GM12878 (cell line): ENCODE measurements around the gene CTIF. TPM values are rescaled to one million over a fixed set of nuclear protein-coding genes. Genes with fewer than 3 reads are reported as not detected.

Source experiments
- ATAC-seq: fragments of 200-7000 bp; cut with Tn5 transposase; 3 replicates; pipeline ENCODE4 v1.9.1; 2020; ENCODE audit warnings: mild to moderate bottlenecking, moderate library complexity
- BruUV-seq: library from RNA; stranded (reverse); fragments of 400-500 nt; replicated peaks from 2 replicates; lab custom pipeline; 2021; lab: Mats Ljungman, UMichigan
- CTCF ChIA-PET: fragments of 300-600 bp; sonication (Branson Sonifier 250); formaldehyde crosslinking; extraction: SDS; loops from one replicate; lab custom pipeline; 2021; ENCODE audit warnings: inconsistent platforms; lab: Yijun Ruan, JAX
- POLR2A ChIA-PET: fragments of 350-600 bp; formaldehyde crosslinking; extraction: SDS; loops from one replicate; lab custom pipeline; 2021; ENCODE audit warnings: inconsistent platforms; lab: Charles Lee
- RAD21 ChIA-PET: fragments of 300-600 bp; sonication (Branson Sonifier 250); formaldehyde crosslinking; loops from one replicate; lab custom pipeline; 2023; ENCODE audit warnings: antibody characterized with exemption; ENCODE audit not compliant: unreplicated experiment; lab: Charles Lee
- SMC1A ChIA-PET: fragments of 300-600 bp; sonication (Branson Sonifier 250); formaldehyde crosslinking; loops from one replicate; lab custom pipeline; 2023; ENCODE audit not compliant: unreplicated experiment, uncharacterized antibody; lab: Charles Lee
- DNase-seq: peaks from one replicate; pipeline ENCODE4 v3.0.0-alpha.2; 2011; ENCODE audit warnings: low read depth, low spot score
- FAIRE-seq: peaks from 3 replicates; lab custom pipeline; 2011; peaks lifted over from hg19 to GRCh38; lab: Jason Lieb, UNC
- H2AFZ ChIP-seq: 2 replicates; pipeline ENCODE4 v1.6.0; 2011; ENCODE audit warnings: low read depth, low read length, control low read depth; ENCODE audit not compliant: control insufficient read depth
- H3K27ac ChIP-seq: 2 replicates; pipeline ENCODE4 v1.5.1; 2011; ENCODE audit warnings: control low read depth; ENCODE audit not compliant: control insufficient read depth, insufficient read depth
- H3K27me3 ChIP-seq, 2 experiments: replicated peaks in 1 of 2; 2 replicates each; pipeline versions ENCODE4 v1.6.0 to v1.6.1; 2011; ENCODE audit warnings: low read length in 1 of 2; ENCODE audit not compliant: control insufficient read depth in 2 of 2, insufficient read depth in 2 of 2
- H3K36me3 ChIP-seq, 2 experiments: 2 replicates each; pipeline ENCODE4 v1.5.1; 2011; ENCODE audit warnings: low read length in 1 of 2; ENCODE audit not compliant: control insufficient read depth in 2 of 2, insufficient read depth in 2 of 2
- H3K4me1 ChIP-seq: 2 replicates; pipeline ENCODE4 v1.6.1; 2011; ENCODE audit warnings: mild to moderate bottlenecking, low read length, moderate library complexity, mixed read lengths; ENCODE audit not compliant: control insufficient read depth, insufficient read depth
- H3K4me2 ChIP-seq: 2 replicates; pipeline ENCODE4 v1.6.0; 2011; ENCODE audit warnings: control low read depth; ENCODE audit not compliant: control insufficient read depth, insufficient read depth
- H3K4me3 ChIP-seq: fragments of 200-600 bp; sonication (generic); 2 replicates; pipeline ENCODE4 v1.5.1; 2016
- H3K79me2 ChIP-seq: 2 replicates; pipeline ENCODE4 v1.6.0; 2011; ENCODE audit warnings: low read length; ENCODE audit not compliant: control insufficient read depth, insufficient read depth
- H3K9ac ChIP-seq: 2 replicates; pipeline ENCODE4 v1.8.0; 2011; ENCODE audit warnings: low read length, control low read depth, mixed read lengths; ENCODE audit not compliant: control insufficient read depth, insufficient read depth
- H3K9me3 ChIP-seq: replicated peaks from 3 replicates; pipeline ENCODE4 v1.5.1; 2011; ENCODE audit warnings: mild to moderate bottlenecking, low read length; ENCODE audit not compliant: control insufficient read depth, insufficient read depth
- H4K20me1 ChIP-seq: 2 replicates; pipeline ENCODE4 v1.6.0; 2011; ENCODE audit not compliant: control insufficient read depth, insufficient read depth
- BCL3 ChIP-seq: IDR thresholded peaks from 2 replicates; pipeline ENCODE4 v1.6.1; 2011; ENCODE audit warnings: borderline replicate concordance, low read depth, mild to moderate bottlenecking, moderate library complexity, low read length; ENCODE audit not compliant: insufficient read depth, poor library complexity, severe bottlenecking
- EGR1 ChIP-seq, 2 experiments: IDR thresholded peaks; 1 replicate in 1 of 2; 2 replicates in 1 of 2; pipeline ENCODE4 v1.6.1; 2011 to 2012; ENCODE audit warnings: low read depth in 2 of 2, low read length in 2 of 2, borderline replicate concordance in 1 of 2, mild to moderate bottlenecking in 1 of 2, moderate library complexity in 1 of 2
- EP300 ChIP-seq, 2 experiments: fragments of 150-350 bp in 1 of 2; IDR thresholded peaks; 2 replicates each; pipeline ENCODE4 v1.6.1; 2011 to 2012; ENCODE audit warnings: low read depth in 2 of 2, low read length in 2 of 2, borderline replicate concordance in 1 of 2, improper control_type of control experiment in 1 of 2, inconsistent platforms in 1 of 2; ENCODE audit not compliant: control insufficient read depth in 1 of 2
- GABPA ChIP-seq: IDR thresholded peaks from 2 replicates; pipeline ENCODE4 v1.6.1; 2014; ENCODE audit warnings: antibody characterized with exemption, low read depth, mild to moderate bottlenecking, inconsistent platforms
- HDAC6 ChIP-seq: fragments of 200-600 bp; sonication (generic); IDR thresholded peaks from one replicate; pipeline ENCODE4 v1.8.0; 2017; ENCODE audit warnings: antibody characterized with exemption; ENCODE audit not compliant: unreplicated experiment
- HDGF ChIP-seq: fragments of 450-650 bp; IDR thresholded peaks from 2 replicates; pipeline ENCODE4 v1.6.1; 2016; ENCODE audit warnings: antibody characterized with exemption
- MEF2A ChIP-seq: IDR thresholded peaks from 2 replicates; pipeline ENCODE4 v1.6.1; 2011; ENCODE audit warnings: low read depth, mild to moderate bottlenecking, low read length, moderate library complexity; ENCODE audit not compliant: insufficient read depth
- NFIC ChIP-seq: IDR thresholded peaks from 2 replicates; pipeline ENCODE4 v1.6.1; 2012; ENCODE audit warnings: low read depth, mild to moderate bottlenecking, inconsistent platforms, low read length, moderate library complexity
- SREBF2 ChIP-seq: IDR thresholded peaks from 2 replicates; pipeline ENCODE4 v1.6.1; 2012; ENCODE audit warnings: mild to moderate bottlenecking, low read length
- SUZ12 ChIP-seq: fragments of 200-600 bp; sonication (generic); IDR thresholded peaks from one replicate; pipeline ENCODE4 v1.6.1; 2018; ENCODE audit warnings: antibody characterized with exemption, mild to moderate bottlenecking; ENCODE audit not compliant: unreplicated experiment
- TCF12 ChIP-seq: IDR thresholded peaks from 2 replicates; pipeline ENCODE4 v1.6.1; 2011; ENCODE audit warnings: low read depth, mild to moderate bottlenecking, low read length
- USF1 ChIP-seq: IDR thresholded peaks from 2 replicates; pipeline ENCODE4 v1.6.1; 2011; ENCODE audit warnings: borderline replicate concordance, low read depth, mild to moderate bottlenecking, moderate library complexity, mixed read lengths, low read length; ENCODE audit not compliant: insufficient read depth; ENCODE audit errors: extremely low read length
- YY1 ChIP-seq: IDR thresholded peaks from 2 replicates; pipeline ENCODE4 v1.6.1; 2011; ENCODE audit warnings: low read depth, mild to moderate bottlenecking, low read length
- ZNF207 ChIP-seq: fragments of 450-650 bp; IDR thresholded peaks from 2 replicates; pipeline ENCODE4 v1.6.1; 2014; ENCODE audit warnings: antibody characterized with exemption, mild to moderate bottlenecking, borderline replicate concordance
- WGBS: methylation state at CpG from one replicate; pipeline ENCODE4 v1.1.6; 2016; ENCODE audit warnings: low lambda C conversion rate; ENCODE audit not compliant: insufficient replicate concordance, insufficient coverage; ENCODE audit errors: missing lambda C conversion rate; 5-methylcytosine and 5-hydroxymethylcytosine counted together
- in situ Hi-C: fragments of 300-500 bp; cut with MboI; formaldehyde crosslinking; loops from 9 replicates; pipeline ENCODE4 v1.14.3; 2018; ENCODE audit warnings: mixed read lengths
- intact Hi-C: fragments of 100-400 bp; cut with micrococcal nuclease; formaldehyde crosslinking; loops from one replicate; pipeline ENCODE4 v1.14.2; 2022; ENCODE audit not compliant: unreplicated experiment
- polyA plus RNA-seq, 11 experiments: library from polyadenylated mRNA; depleted of rRNA in 4 of 11; unstranded in 6 of 11; stranded (reverse) in 5 of 11; fragments of >200 nt; fragmentation: Nextera tagmentation in 4 of 11; fragmentation: Illumina TruSeq in 1 of 11; extraction: Ambion mirVana in 4 of 11; extraction: Trizol in 1 of 11; gene quantifications; 1 replicate in 1 of 11; 2 replicates in 10 of 11; pipeline versions ENCODE4 v1.2.1 to v1.2.3, GENCODE V29; 2011 to 2016; ENCODE audit warnings: inconsistent platforms in 2 of 11, missing spikeins in 2 of 11, low read depth in 1 of 11
- total RNA-seq, 4 experiments: library from RNA; depleted of rRNA in 3 of 4; stranded (reverse); fragments of >200 nt in 3 of 4; fragmentation: Illumina TruSeq in 1 of 4; extraction: Trizol in 1 of 4; gene quantifications; 2 replicates each; pipeline versions ENCODE4 v1.2.1 to v1.2.3, GENCODE V29; 2013 to 2021
- TF ChIP-seq, protein P1 (sequence below): fragments of 450-650 bp; formaldehyde crosslinking; IDR thresholded peaks from 2 replicates; pipeline ENCODE4 v1.5.0; 2022; ENCODE audit warnings: mild to moderate bottlenecking, missing genetic modification characterization
- TF ChIP-seq, protein P2 (sequence below): fragments of 150-350 bp; IDR thresholded peaks from 2 replicates; pipeline ENCODE4 v1.6.1; 2014; ENCODE audit warnings: mild to moderate bottlenecking, low read depth, low read length

CTIF gene
- total and polyA plus RNA-seq, 10 of the 15 experiments (the other 5 are each of a cell fraction or from before 2014, with no cell fraction given), result 0.06 to 11.6 (median 2.5) TPM

DNA sequence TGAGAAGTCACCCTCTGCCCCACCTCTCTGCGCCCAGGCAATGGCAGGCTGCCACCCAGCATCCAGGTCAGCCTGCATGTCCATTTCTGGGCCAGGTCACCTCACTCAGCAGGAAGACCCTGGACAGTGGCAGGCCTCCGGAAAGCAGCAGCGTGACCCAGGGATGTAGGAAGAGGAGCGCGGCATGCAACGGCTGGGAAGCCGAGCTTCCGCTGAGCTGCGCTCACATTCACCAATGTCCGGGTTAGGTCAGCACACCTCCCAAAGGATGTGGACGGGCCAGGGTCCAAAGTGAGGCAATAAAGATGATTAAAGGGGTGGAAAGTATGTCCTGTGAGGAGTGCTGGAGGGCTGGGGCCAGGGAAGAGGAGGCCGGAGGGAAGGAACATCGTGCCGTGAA lies 174.5 kb downstream of the CTIF start:
- H3K27me3 ChIP-seq, result no peaks in the 10 kb centered on the region
- no peaks in the 10 kb centered on the region for H3K36me3 ChIP-seq
- no peak for DNase-seq
- H3K9ac ChIP-seq, result no peak overlapping the region
- H4K20me1 ChIP-seq, result no peaks in the 10 kb centered on the region
- H3K4me3 ChIP-seq, result no peak overlapping the region
- no peak for ATAC-seq
- H3K4me2 ChIP-seq, result no peak overlapping the region
- 90% methylated on average over 14 of the region's 14 CpGs for WGBS
- H2AFZ ChIP-seq, result no peak overlapping the region
- H3K9me3 ChIP-seq, result no peaks in the 10 kb centered on the region; the same call in 2 of the 3 replicates
- no TSS peak for BruUV-seq
- ChIA-PET POLR2A (no interaction called here), SMC1A (interaction anchor here (0.9 to 4.1 kb wide), 6 partner anchors 12 to 524 kb away, joined by 3 to 32 read pairs (median 12); no protein-coding TSS in a partner anchor), RAD21 (interaction anchor here (4.0 kb wide), 1 partner anchor 10 kb away, joined by 13 read pairs; no protein-coding TSS in a partner anchor), CTCF (interaction anchor here (1.2 to 4.0 kb wide), 4 partner anchors 59 to 466 kb away, joined by 3 to 25 read pairs (median 14); no protein-coding TSS in a partner anchor)
- no peak overlapping the region for H3K27ac ChIP-seq
- peaks cover 11% of the 10 kb centered on the region for H3K4me1 ChIP-seq
- in situ Hi-C loops (no loop called here), intact Hi-C loops (loop anchor here (5.0 kb wide), 2 partner anchors 119 to 204 kb away; no protein-coding TSS in a partner anchor)
- no peak for FAIRE-seq
- no peaks in the 10 kb centered on the region for H3K79me2 ChIP-seq
- no peak for TF ChIP-seq SREBF2
- TF ChIP-seq YY1, result no peak
- no peak for TF ChIP-seq HDGF
- TF ChIP-seq NFIC, result no peak
- no peak for TF ChIP-seq MEF2A
- no peak for TF ChIP-seq EGR1 (IDR thresholded peaks at IDR 0.05; ENCODE audit: borderline replicate concordance in 1 of 2, low read depth in 2 of 2, low read length in 2 of 2)
- TF ChIP-seq EP300 (IDR thresholded peaks at IDR 0.05; ENCODE audit: borderline replicate concordance in 1 of 2, control insufficient read depth in 1 of 2, low read depth in 2 of 2, low read length in 2 of 2), result no peak
- no peak for TF ChIP-seq HDAC6
- TF ChIP-seq TCF12, result no peak
- no peak for TF ChIP-seq GABPA
- no peak for TF ChIP-seq SUZ12
- TF ChIP-seq ZNF207, result no peak
- TF ChIP-seq, protein P1, sequence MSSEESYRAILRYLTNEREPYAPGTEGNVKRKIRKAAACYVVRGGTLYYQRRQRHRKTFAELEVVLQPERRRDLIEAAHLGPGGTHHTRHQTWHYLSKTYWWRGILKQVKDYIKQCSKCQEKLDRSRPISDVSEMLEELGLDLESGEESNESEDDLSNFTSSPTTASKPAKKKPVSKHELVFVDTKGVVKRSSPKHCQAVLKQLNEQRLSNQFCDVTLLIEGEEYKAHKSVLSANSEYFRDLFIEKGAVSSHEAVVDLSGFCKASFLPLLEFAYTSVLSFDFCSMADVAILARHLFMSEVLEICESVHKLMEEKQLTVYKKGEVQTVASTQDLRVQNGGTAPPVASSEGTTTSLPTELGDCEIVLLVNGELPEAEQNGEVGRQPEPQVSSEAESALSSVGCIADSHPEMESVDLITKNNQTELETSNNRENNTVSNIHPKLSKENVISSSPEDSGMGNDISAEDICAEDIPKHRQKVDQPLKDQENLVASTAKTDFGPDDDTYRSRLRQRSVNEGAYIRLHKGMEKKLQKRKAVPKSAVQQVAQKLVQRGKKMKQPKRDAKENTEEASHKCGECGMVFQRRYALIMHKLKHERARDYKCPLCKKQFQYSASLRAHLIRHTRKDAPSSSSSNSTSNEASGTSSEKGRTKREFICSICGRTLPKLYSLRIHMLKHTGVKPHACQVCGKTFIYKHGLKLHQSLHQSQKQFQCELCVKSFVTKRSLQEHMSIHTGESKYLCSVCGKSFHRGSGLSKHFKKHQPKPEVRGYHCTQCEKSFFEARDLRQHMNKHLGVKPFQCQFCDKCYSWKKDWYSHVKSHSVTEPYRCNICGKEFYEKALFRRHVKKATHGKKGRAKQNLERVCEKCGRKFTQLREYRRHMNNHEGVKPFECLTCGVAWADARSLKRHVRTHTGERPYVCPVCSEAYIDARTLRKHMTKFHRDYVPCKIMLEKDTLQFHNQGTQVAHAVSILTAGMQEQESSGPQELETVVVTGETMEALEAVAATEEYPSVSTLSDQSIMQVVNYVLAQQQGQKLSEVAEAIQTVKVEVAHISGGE, result no peak
- TF ChIP-seq BCL3, result no peak
- TF ChIP-seq, protein P2, sequence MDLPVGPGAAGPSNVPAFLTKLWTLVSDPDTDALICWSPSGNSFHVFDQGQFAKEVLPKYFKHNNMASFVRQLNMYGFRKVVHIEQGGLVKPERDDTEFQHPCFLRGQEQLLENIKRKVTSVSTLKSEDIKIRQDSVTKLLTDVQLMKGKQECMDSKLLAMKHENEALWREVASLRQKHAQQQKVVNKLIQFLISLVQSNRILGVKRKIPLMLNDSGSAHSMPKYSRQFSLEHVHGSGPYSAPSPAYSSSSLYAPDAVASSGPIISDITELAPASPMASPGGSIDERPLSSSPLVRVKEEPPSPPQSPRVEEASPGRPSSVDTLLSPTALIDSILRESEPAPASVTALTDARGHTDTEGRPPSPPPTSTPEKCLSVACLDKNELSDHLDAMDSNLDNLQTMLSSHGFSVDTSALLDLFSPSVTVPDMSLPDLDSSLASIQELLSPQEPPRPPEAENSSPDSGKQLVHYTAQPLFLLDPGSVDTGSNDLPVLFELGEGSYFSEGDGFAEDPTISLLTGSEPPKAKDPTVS, result no peak
- TF ChIP-seq USF1, result no peak
